NOMO-1 (cell line): ENCODE results near the gene MORC3.
A peak's percentile ranks its signal among the peaks of the same experiment; 100 is the strongest.
"Not testable (repeated sequence)": the region's sequence is repeated elsewhere in the genome, so short reads cannot be mapped to it uniquely, and the experiment has no call there.

Source experiments
- DNase-seq, 2 experiments: peaks; one replicate each; lab custom pipeline; 2025; ENCODE audit not compliant: unreplicated experiment in 2 of 2; lab: John Stamatoyannopoulos, UW

MORC3 gene

GRCh38 chr21:36323032-36323431 lies 3.0 kb downstream of the MORC3 start:
- DNase-seq: peak; percentile 46 to 77

- DNase-seq: no peak
Observed at GRCh38 chr21:36325373-36326010, 5.5 kb downstream of the MORC3 start.

GRCh38 chr21:36330904-36331303 lies 10.9 kb downstream of the MORC3 start:
- DNase-seq: peak; percentile 1 to 51

DNA sequence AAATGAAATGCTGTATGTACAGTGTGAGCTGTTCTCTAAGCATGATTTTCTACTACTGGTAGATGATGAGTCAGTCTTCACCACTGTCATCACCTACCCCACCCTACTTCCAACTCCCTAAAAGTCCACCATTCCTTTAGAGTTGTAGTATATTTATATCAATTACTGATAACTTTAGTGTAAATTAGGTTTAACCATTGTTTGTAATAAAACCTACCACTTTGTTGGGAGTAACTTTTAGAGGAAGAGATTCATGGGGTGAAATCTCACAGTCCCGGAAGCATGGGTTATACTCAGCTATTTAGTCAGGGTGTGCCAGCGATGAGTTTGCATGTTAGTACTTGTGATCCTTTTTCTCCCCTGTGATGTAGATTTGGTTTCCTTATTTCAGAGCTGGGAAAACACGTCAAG lies 17.1 kb downstream of the MORC3 start:
- DNase-seq: no peak

DNA sequence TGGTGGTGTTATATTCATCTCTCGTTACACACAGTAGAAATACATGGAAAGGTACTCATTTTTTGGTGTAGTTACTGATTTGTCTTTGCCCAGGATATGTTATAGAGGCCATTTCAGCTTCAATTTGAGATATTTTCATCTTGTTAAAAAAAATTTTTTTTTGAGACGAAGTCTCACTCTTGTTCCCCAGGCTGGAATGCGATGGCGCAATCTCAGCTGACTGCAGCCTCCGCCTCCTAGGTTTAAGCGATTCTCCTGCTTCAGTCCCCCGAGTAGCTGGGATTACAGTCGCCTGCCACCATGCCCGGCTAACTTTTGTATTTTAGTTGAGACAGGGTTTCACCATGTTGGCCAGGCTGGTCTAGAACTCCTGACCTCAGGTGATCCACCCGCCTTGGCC lies 19.0 kb downstream of the MORC3 start:
- no peak for DNase-seq

- not testable (repeated sequence) for DNase-seq
Observed at GRCh38 chr21:36342581-36342980, 22.6 kb downstream of the MORC3 start.

GRCh38 chr21:36344931-36345330 lies 24.9 kb downstream of the MORC3 start:
- DNase-seq: no peak

DNA sequence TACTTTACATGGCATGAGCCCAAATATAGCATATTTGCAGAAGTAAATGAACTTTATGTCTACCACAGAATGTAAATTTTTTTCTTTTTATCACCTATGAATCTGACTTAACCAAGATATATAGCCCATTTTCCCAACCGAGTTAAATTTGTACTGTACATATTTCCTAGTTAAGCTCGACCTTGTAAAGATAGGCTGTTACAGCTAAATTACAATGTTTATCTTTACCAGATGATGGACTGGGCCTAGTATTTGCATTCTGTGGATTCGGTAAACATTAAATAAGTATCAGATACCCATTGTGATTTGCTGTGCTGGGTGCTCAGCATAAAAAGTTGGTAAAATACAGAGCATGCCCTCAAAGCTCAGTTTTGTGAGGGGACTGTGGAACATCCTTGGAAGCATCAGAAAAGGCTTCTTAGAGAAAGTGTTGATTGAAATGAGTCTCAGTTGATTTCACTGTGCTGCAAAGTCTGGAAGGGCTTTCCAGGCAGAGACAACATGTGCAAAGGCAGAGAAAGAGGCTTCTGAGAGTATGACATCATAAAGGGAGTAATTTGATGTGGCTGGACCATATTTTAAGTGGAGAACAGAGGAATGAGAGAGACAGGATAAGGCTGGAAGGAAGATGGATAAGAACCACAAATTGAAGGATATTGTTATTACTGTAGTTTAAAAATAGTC lies 27.4 kb downstream of the MORC3 start:
- DNase-seq: no peak

DNA sequence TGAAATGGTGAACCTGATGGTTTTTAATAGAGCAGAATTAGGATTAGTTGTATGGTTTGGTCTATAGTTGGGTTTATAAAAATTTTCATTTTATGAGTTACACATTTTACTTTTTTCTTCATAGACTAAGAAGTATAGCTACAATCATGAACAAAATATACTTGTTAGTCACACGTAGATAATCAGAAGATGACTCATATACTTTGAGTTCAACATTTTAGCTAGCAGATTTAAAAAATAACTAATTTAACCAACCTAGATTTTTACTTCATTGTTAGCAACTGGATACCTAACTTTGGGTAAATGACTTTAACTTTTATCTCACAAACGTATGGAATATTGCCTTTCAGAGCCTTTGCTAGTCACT lies 27.9 kb downstream of the MORC3 start:
- no peak for DNase-seq

DNA sequence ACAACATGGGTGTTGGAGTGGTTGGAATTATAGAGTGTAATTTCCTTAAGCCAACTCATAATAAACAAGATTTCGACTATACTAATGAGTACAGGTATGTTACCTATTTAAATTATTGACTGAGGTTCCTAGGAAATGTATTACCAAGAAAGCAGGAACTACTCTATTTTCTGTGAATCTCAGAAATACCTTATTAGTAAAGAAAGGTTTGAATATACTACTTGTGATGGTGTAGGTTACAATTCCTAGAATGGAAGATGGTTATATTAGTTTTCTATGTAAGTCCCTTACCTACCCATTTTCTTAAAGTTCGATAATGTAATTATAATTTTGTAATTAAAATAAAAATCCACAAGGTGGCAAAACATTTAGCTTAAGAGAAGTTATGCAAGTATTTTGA lies 29.3 kb downstream of the MORC3 start:
- no peak for DNase-seq

- DNase-seq: no peak
Observed at GRCh38 chr21:36350282-36350910, 30.4 kb downstream of the MORC3 start.

DNA sequence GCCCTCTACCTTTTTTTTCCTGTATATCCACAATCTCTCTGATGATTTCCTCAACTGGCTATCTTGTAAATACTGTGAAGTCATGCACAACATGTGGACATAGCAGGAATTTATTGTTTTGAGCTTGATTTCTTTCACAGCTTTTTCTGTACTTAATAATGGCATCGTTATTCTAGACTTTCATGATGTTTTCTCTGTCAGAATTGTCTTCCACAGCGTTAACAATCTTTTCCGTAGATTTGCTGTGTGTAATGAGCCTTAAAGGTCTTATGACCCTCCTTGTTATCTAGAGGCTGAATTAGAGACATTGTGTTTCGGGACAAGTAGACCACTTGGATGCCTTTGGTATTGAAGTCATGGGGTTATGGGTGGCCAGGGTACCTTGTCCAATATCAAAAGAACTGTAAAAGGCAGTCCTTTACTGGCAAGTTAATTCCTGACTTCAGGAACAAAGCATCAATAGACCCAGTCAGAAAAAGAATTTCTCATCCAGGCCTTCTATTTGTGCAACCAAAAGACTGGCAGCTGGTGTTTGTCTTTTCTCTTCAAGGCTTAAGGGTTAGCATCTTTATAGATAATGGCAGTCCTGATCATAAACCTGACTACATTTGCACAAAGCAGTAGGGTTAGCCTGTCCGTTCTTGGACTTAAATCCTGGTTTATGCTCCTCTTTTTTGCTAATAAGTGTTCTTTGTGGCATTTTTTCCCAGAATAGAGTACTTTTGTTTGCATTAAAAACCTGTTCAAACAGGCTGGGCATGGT lies 35.1 kb downstream of the MORC3 start:
- DNase-seq: no peak

DNA sequence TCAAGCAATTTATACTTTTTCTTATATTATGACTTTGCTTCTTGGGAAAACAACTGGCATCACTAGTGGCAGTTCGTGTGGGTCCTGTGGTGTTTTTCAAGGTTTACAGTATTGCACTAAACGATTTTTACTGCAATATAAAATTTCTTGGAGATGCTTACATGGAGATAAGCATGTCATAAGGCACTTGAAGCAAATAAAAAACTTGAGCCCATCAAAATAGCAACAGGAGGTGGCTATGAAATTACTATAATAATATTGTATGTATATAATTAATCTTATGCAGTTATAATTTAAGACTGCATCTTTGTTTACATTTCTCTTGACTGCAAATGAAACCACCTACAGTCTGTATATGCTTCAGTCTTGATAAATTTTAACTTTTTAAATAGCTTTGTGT lies 35.9 kb downstream of the MORC3 start:
- DNase-seq: no peak

- no peak for DNase-seq
Observed at GRCh38 chr21:36359185-36359584, 39.2 kb downstream of the MORC3 start.

- no peak for DNase-seq
Observed at GRCh38 chr21:36369064-36369685, 49.2 kb downstream of the MORC3 start.

- DNase-seq: no peak
Observed at GRCh38 chr21:36375994-36376393, 56.0 kb downstream of the MORC3 start.

DNA sequence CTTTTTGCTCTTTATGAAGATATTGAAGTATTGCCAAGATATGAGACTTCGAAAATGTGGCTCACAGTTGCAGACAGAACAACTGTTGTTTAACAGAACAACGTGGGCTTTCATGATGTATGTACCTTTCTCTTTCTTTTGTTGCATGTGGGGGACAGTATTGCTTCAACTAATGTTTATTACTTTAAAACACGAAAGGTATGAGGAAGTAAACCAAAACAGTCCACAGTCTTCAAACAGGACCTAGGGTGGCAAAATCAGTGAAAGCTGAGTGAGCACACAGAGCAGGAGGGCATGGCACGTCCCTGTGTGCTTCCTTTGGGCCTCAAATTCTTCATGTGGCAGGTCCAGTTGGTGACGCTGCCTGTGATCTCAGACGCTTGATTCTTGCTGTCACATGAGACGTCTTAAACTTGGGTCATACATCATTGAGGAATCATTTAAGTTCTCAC lies 57.4 kb downstream of the MORC3 start:
- DNase-seq: no peak

- DNase-seq: no peak
Observed at GRCh38 chr21:36379251-36379650, 59.3 kb downstream of the MORC3 start.

DNA sequence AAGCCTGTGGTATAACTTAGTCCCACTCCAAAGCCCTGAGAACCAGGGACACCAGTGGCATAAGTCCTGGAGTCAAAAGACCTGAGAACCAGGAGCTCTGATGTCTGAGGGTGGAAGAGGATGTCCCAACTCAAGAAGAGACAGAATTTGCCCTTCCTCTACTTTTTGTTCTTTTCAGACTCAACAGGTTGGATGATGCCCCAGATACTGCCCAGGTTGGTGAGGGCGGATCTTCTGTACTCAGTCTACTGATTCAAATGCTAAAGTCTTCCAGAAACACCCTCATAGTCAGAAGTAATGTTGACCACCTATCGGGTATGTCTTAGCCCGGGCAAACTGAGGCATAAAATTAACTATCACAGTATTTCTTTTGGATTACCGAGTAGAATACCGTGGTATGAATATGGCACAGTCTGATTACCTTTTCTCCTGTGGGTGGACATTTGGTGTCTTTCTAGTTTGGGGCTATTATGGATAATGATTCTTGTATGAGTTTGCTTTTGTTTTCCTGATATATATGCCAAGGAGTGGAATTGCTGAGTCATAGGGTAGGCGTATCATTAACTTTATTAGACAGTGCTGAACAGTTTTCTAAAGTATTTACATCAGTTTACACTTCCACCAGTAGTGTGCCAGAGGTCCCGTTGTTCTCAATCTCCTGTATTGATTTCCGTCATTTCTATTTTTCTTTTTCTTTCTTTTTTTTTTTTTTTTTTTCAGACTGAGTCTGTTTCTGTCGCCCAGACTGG lies 62.0 kb downstream of the MORC3 start:
- no peak for DNase-seq

- not testable (repeated sequence) for DNase-seq
Observed at GRCh38 chr21:36382722-36383121, 62.7 kb downstream of the MORC3 start.
